Kidney (tissue), 14 donors: ENCODE results near the gene EGFLAM. TPM values are rescaled to one million over a fixed set of nuclear protein-coding genes. Genes with fewer than 3 reads are reported as not detected.

ENCODE experiments used
- DNase-seq, 5 donors: peaks; one replicate each; pipeline ENCODE4 v3.0.0-alpha.2; 2013 to 2020
- FAIRE-seq: peaks from 2 replicates; lab custom pipeline; 2012; peaks lifted over from hg19 to GRCh38; lab: Jason Lieb, UNC
- H3K27ac ChIP-seq, 2 donors: one replicate each; pipeline ENCODE4 v1.7.0; 2013; ENCODE audit warnings: low read depth in 2 of 2, low read length in 2 of 2, inconsistent platforms in 1 of 2
- H3K27me3 ChIP-seq: one replicate; pipeline ENCODE4 v1.7.1; 2013; ENCODE audit warnings: low read length, inconsistent platforms; ENCODE audit not compliant: control insufficient read depth, insufficient read depth
- H3K36me3 ChIP-seq, 3 donors: one replicate each; pipeline versions ENCODE4 v1.7.0 to v1.7.1; 2013; ENCODE audit warnings: low read length in 3 of 3, control low read depth in 1 of 3, inconsistent platforms in 1 of 3; ENCODE audit not compliant: insufficient read depth in 3 of 3, control insufficient read depth in 2 of 3
- H3K4me1 ChIP-seq, 3 donors: one replicate each; pipeline versions ENCODE4 v1.7.0 to v1.7.1; 2013; ENCODE audit warnings: low read length in 3 of 3, inconsistent platforms in 1 of 3, low read depth in 1 of 3; ENCODE audit not compliant: control insufficient read depth in 2 of 3, insufficient read depth in 2 of 3
- H3K4me3 ChIP-seq, 3 donors: one replicate each; pipeline versions ENCODE4 v1.7.0 to v1.8.1; 2013; ENCODE audit warnings: low read length in 3 of 3, control low read depth in 1 of 3, inconsistent platforms in 1 of 3
- H3K9ac ChIP-seq, 3 donors: one replicate each; pipeline versions ENCODE4 v1.7.0 to v1.7.1; 2013; ENCODE audit warnings: low read length in 3 of 3, control low read depth in 1 of 3, inconsistent platforms in 1 of 3
- H3K9me3 ChIP-seq, 3 donors: one replicate each; pipeline versions ENCODE4 v1.7.0 to v1.7.1; 2013; ENCODE audit warnings: low read length in 3 of 3, control low read depth in 1 of 3, inconsistent platforms in 1 of 3; ENCODE audit not compliant: control insufficient read depth in 2 of 3, insufficient read depth in 1 of 3
- intact Hi-C: fragments of 100-400 bp; cut with DNase I; formaldehyde crosslinking; loops from one replicate; pipeline ENCODE4 v1.11.1; 2022
- polyA plus RNA-seq: library from polyadenylated mRNA; stranded (reverse); fragments of 350-450 nt; fragmentation: Illumina TruSeq; extraction: RNeasy Lipid Tissue Mini Kit (QIAGEN cat#74804); gene quantifications from one replicate; pipeline ENCODE4 v1.2.3, GENCODE V29; 2014; ENCODE audit warnings: low read depth, low replicate concordance; ENCODE audit not compliant: insufficient read depth
- total RNA-seq: library from RNA; stranded (reverse); fragmentation: NEBNext Ultra II Directional; extraction: Animal tissue kit (Norgen Biotek cat#: 25700); gene quantifications from one replicate; pipeline ENCODE4 v1.2.1, GENCODE V29; 2021
- TF ChIP-seq, protein P1 (sequence below): IDR thresholded peaks from 3 replicates; pipeline ENCODE4 v1.5.1; 2012; ENCODE audit warnings: mild to moderate bottlenecking, moderate library complexity, borderline replicate concordance; ENCODE audit not compliant: insufficient read depth; ENCODE audit errors: extremely low read depth
- donor health status: control.
- donor health status: control.
- donor health status: control.
- donor health status: control.
- donor health status: control.
- donor health status: DM: yes; HTN: yes; CAD: no.
- donor health status: Normal renal cell carcinoma (clear cell type).

Gene EGFLAM
- total and polyA plus RNA-seq, 2 donors from 2014 or later, result 5.1 to 5.9 TPM

DNA sequence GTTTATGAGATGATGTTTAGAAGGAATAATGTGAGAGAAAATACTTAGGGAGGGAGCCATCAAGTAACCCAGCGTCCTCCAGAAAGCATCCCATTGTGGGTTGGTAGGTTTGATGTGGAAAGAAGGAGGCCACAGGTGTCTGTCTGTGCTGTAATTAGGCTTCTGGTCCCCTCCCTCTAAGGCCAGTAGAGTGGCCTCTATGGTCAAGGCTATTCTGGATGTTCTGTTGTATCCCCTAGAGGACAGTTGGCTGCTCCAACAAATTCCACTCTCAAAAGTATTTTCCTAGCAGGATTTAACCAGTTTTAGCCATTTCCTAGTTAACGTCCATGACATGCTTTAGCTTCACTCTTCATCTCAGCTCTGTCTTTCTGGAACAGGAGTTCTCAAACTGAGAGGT, 106.5 kb downstream of the EGFLAM start:
- H3K27me3 ChIP-seq, result no peaks in the 10 kb centered on the region
- no peaks in the 10 kb centered on the region for H3K9me3 ChIP-seq
- FAIRE-seq (no peak), DNase-seq (no peak)
- no peaks in the 10 kb centered on the region for H3K36me3 ChIP-seq
- no peak overlapping the region for H3K4me3 ChIP-seq
- H3K9ac ChIP-seq, result no peak overlapping the region
- H3K4me1 ChIP-seq, result no peaks in the 10 kb centered on the region
- TF ChIP-seq, protein P1, sequence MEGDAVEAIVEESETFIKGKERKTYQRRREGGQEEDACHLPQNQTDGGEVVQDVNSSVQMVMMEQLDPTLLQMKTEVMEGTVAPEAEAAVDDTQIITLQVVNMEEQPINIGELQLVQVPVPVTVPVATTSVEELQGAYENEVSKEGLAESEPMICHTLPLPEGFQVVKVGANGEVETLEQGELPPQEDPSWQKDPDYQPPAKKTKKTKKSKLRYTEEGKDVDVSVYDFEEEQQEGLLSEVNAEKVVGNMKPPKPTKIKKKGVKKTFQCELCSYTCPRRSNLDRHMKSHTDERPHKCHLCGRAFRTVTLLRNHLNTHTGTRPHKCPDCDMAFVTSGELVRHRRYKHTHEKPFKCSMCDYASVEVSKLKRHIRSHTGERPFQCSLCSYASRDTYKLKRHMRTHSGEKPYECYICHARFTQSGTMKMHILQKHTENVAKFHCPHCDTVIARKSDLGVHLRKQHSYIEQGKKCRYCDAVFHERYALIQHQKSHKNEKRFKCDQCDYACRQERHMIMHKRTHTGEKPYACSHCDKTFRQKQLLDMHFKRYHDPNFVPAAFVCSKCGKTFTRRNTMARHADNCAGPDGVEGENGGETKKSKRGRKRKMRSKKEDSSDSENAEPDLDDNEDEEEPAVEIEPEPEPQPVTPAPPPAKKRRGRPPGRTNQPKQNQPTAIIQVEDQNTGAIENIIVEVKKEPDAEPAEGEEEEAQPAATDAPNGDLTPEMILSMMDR, result no peak
- intact Hi-C loops, result no loop called here
- no peak overlapping the region for H3K27ac ChIP-seq

DNA sequence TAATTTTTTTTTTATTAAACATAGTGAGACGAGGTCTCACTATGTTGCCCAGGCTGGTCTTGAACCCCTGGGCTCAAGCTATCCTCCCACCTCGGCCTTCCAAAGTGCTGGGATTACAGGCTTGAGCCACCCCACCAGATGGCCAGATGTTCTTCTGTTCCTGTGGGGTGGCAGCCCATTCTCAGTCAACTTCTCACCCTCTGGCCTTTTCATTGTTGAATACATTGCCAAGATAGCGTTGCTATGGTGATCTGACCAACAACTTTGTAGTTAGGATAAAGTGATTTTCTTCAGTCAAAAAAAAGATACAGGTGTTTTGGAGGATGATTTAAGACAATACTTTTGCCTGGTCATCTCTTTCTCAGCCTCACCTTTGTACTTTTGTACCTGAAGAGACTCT, 109.1 kb downstream of the EGFLAM start:
- Histone ChIP-seq H3K9me3 (no peaks in the 10 kb centered on the region), H3K36me3 (no peaks in the 10 kb centered on the region), H3K9ac (no peak overlapping the region), H3K27me3 (no peaks in the 10 kb centered on the region), H3K4me1 (no peaks in the 10 kb centered on the region), H3K4me3 (no peak overlapping the region), H3K27ac (no peak overlapping the region)
- intact Hi-C loops, result no loop called here
- DNase-seq (peak in 1 of 5 donors; percentile 20), FAIRE-seq (no peak)
- TF ChIP-seq, protein P1, result no peak

DNA sequence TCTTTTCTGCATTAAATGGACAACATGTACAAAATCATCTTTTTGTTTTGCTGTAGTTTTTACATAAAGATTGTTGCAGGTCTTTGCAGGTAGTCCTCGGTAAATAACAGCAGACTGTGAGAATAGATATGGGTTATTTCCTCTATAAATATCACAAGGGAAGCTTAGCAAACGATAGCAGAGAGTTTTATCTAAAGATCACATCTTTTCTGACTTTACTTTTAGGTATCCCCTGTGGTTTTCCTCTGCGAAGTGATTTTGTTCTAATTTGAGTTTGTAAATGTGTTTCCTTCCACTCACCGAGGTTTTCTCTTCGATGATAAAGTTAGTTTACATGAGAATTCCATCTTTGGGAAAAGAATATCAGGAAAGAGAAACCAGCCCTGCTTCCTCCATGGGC, 109.6 kb downstream of the EGFLAM start:
- Histone ChIP-seq H3K9ac (no peak overlapping the region), H3K27me3 (no peaks in the 10 kb centered on the region), H3K9me3 (no peaks in the 10 kb centered on the region), H3K4me3 (no peak overlapping the region), H3K36me3 (no peaks in the 10 kb centered on the region), H3K4me1 (no peaks in the 10 kb centered on the region), H3K27ac (no peak overlapping the region)
- intact Hi-C loops, result no loop called here
- TF ChIP-seq, protein P1, result no peak
- no peak for FAIRE-seq
- DNase-seq, result no peak

DNA sequence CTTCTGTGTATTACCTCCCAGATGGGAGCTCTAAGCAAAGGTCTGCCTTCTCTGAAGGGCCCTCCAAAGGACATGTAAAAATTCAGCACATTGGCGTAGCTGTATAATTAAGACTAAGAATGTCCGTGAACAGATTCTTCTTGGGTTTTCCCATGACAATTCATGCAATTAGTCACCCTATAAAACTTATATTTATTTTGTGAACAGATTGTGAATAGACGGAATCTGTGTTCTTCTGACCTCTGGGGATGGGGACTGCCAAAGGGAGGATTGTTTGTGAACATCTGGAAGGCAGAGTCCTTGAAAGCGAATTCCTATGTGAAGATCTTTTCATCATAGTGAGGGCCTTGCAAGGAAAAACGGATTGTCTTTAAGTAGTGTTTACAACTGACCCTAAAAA, 111.3 kb downstream of the EGFLAM start:
- H3K4me3 ChIP-seq, result no peak overlapping the region
- H3K27ac ChIP-seq, result no peak overlapping the region
- DNase-seq, result peak in 1 of 5 donors; percentile 20
- H3K4me1 ChIP-seq, result no peaks in the 10 kb centered on the region
- no peak overlapping the region for H3K9ac ChIP-seq
- H3K36me3 ChIP-seq, result no peaks in the 10 kb centered on the region
- intact Hi-C loops, result no loop called here
- no peak for FAIRE-seq
- H3K9me3 ChIP-seq, result no peaks in the 10 kb centered on the region
- TF ChIP-seq, protein P1, result no peak
- H3K27me3 ChIP-seq, result no peaks in the 10 kb centered on the region
